Stimulated activated CD4-positive, alpha-beta T cell treated with anti-CD3 and anti-CD28 coated beads, Interleukin-15, amount 100 ng/mL, for 24 hours (primary cell): Measurements from ENCODE around the gene MAU2.
"Not testable (repeated sequence)": the region's sequence is repeated elsewhere in the genome, so short reads cannot be mapped to it uniquely, and the experiment has no call there.

Experiments
- DNase-seq: peaks from one replicate; pipeline ENCODE4 v3.0.0-alpha.2; 2020

The MAU2 gene

GRCh38 chr19:19385131-19385895, 64.7 kb downstream of the MAU2 start:
- DNase-seq = peak; percentile 100

GRCh38 chr19:19385896-19386869, 65.6 kb downstream of the MAU2 start:
- peak; percentile 73 for DNase-seq

- DNase-seq = no peak
Measured at GRCh38 chr19:19387108-19387507, 66.5 kb downstream of the MAU2 start.

GRCh38 chr19:19388568-19389555, 68.2 kb downstream of the MAU2 start:
- DNase-seq = no peak

GRCh38 chr19:19389683-19390082, 69.1 kb downstream of the MAU2 start:
- not testable (repeated sequence) for DNase-seq

GRCh38 chr19:19394333-19394732, 73.7 kb downstream of the MAU2 start:
- not testable (repeated sequence) for DNase-seq

GRCh38 chr19:19399733-19400433, 79.3 kb downstream of the MAU2 start:
- DNase-seq = no peak

- no peak for DNase-seq
Measured at GRCh38 chr19:19402656-19403372, 82.2 kb downstream of the MAU2 start.

- DNase-seq = peak; percentile 16
Measured at GRCh38 chr19:19403373-19403901, 82.8 kb downstream of the MAU2 start.

- peak; percentile 88 for DNase-seq
Measured at GRCh38 chr19:19404879-19405860, 84.5 kb downstream of the MAU2 start, which contains the start of gene GATAD2A. Gene GATAD2A, plus strand, starts transcription at chr19:19405675. Its CDS starts 59,671 bp downstream, at chr19:19465346.

- peak; percentile 70 for DNase-seq
Measured at GRCh38 chr19:19405971-19406877, 85.6 kb downstream of the MAU2 start.

GRCh38 chr19:19406878-19407632, 86.4 kb downstream of the MAU2 start:
- DNase-seq = peak; percentile 73

GRCh38 chr19:19407633-19407930, 87.0 kb downstream of the MAU2 start:
- no peak for DNase-seq
